ENCODE measurements around the gene MED26.

- TF ChIP-seq CTCF (conservative IDR thresholded peaks at IDR 0.05; ENCODE audit: low read depth in 2 of 2), result no peak
- no peak for TF ChIP-seq EZH2 (IDR thresholded peaks at IDR 0.05; ENCODE audit: low read depth, unreplicated experiment)
- TF ChIP-seq CREB1 (CRISPR knock-in tag; IDR thresholded peaks at IDR 0.05; ENCODE audit: low read depth), result no peak
- no peak for TF ChIP-seq EZH2phosphoT487 (IDR thresholded peaks at IDR 0.05; ENCODE audit: unreplicated experiment)
- TF ChIP-seq POLR2AphosphoS5 (IDR thresholded peaks at IDR 0.05; ENCODE audit: low read depth), result no peak
- TF ChIP-seq STAT1 (IDR thresholded peaks at IDR 0.05; ENCODE audit: unreplicated experiment), result no peak
These were observed 10.7 kb upstream of the MED26 start for GRCh38 chr19:16638666-16639065.
